Fibroblast of the conjunctiva (primary cell): Measurements from ENCODE around the gene EARS2.
"Not testable (repeated sequence)": the region's sequence is repeated elsewhere in the genome, so short reads cannot be mapped to it uniquely, and the experiment has no call there.

ENCODE experiments used
- DNase-seq: peaks from one replicate; pipeline ENCODE4 v3.0.0-alpha.2; 2010; ENCODE audit warnings: low read depth

The EARS2 gene

GRCh38 chr16:23527961-23528643 lies 29.0 kb downstream of the EARS2 start:
- DNase-seq = no peak

- no peak for DNase-seq
Measured at GRCh38 chr16:23524886-23525285, 32.3 kb downstream of the EARS2 start.

- DNase-seq = no peak
Measured at GRCh38 chr16:23523876-23524385, 33.2 kb downstream of the EARS2 start.

GRCh38 chr16:23523321-23523720 lies 33.8 kb downstream of the EARS2 start:
- no peak for DNase-seq

GRCh38 chr16:23521965-23522364 lies 35.2 kb downstream of the EARS2 start:
- DNase-seq = no peak

GRCh38 chr16:23521037-23521743 lies 36.0 kb downstream of the EARS2 start:
- DNase-seq = no peak

- no peak for DNase-seq
Measured at GRCh38 chr16:23520500-23520899, 36.6 kb downstream of the EARS2 start.

- DNase-seq = no peak
Measured at GRCh38 chr16:23519282-23519681, 37.9 kb downstream of the EARS2 start.

GRCh38 chr16:23518435-23518891 lies 38.7 kb downstream of the EARS2 start:
- DNase-seq = no peak

- no peak for DNase-seq
Measured at GRCh38 chr16:23516366-23517137, 40.6 kb downstream of the EARS2 start.

GRCh38 chr16:23515881-23516280 lies 41.3 kb downstream of the EARS2 start:
- no peak for DNase-seq

GRCh38 chr16:23514381-23515152 lies 42.6 kb downstream of the EARS2 start:
- DNase-seq = no peak

- DNase-seq = no peak
Measured at GRCh38 chr16:23512168-23512695, 44.9 kb downstream of the EARS2 start.

- DNase-seq = no peak
Measured at GRCh38 chr16:23511731-23512130, 45.4 kb downstream of the EARS2 start.

GRCh38 chr16:23510915-23511270 lies 46.3 kb downstream of the EARS2 start:
- not testable (repeated sequence) for DNase-seq

- DNase-seq = peak; percentile 41
Measured at GRCh38 chr16:23510164-23510914, 46.8 kb downstream of the EARS2 start, which contains the start of gene GGA2. GGA2 (minus strand) TSS chr16:23510494; CDS start chr16:23510411, 83 bp downstream.

GRCh38 chr16:23509782-23510163 lies 47.4 kb downstream of the EARS2 start:
- no peak for DNase-seq

GRCh38 chr16:23509441-23509754 lies 47.8 kb downstream of the EARS2 start:
- DNase-seq = no peak

GRCh38 chr16:23508589-23509440 lies 48.3 kb downstream of the EARS2 start:
- DNase-seq = no peak

- no peak for DNase-seq
Measured at GRCh38 chr16:23506606-23506994, 50.5 kb downstream of the EARS2 start.
